GM18519 (cell line): ENCODE measurements around the gene EDC4.
"Not testable (repeated sequence)": the region's sequence is repeated elsewhere in the genome, so short reads cannot be mapped to it uniquely, and the experiment has no call there.

Experiments used
- ATAC-seq: cut with Tn5 transposase; IDR thresholded peaks from one replicate; pipeline ENCODE4 v1.9.1; 2021; ENCODE audit warnings: mild to moderate bottlenecking, moderate library complexity; ENCODE audit not compliant: unreplicated experiment, low FRiP score

The EDC4 gene

GRCh38 chr16:67872631-67873434 is at the start of gene EDC4:
TSS of gene EDC4 (plus strand) at chr16:67873052. CDS start at chr16:67873262, 210 bp downstream.
- ATAC-seq, result no peak

DNA sequence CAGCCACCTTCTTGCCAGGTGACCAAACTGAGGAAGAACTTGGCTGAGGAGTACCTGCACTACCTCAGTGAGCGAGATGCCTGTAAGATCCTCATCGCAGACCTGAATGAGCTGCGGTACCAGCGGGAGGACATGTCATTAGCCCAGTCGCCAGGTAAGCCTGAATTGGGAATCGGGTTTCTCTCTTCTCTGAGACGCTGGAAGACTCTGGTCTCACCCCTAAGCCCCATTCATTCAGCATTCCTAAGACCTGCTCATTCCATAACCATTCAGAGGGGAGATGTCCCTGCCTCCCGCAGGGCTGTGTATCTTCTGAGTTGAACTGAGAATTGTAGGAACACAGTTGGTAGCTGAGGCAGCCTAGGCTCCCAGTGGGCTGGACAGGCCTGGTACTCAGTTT is 47.7 kb upstream of the EDC4 start:
- no peak for ATAC-seq

DNA sequence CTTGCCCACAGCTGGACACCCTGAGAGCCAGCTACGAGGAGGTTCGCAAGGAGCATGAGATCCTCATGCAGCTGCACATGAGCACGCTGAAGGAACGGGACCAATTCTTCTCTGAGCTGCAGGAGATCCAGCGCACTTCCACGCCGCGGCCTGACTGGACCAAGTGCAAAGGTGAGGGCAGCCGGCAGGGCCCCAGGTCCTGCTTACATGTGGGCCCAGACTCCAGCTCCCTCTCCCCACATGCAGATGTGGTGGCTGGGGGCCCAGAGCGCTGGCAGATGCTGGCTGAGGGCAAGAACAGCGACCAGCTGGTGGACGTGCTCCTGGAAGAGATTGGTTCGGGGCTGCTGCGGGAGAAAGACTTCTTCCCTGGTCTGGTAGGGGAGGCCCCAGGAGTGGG is 46.9 kb upstream of the EDC4 start:
- no peak for ATAC-seq

- no peak for ATAC-seq
These were observed 44.2 kb upstream of the EDC4 start for GRCh38 chr16:67828651-67829050.

GRCh38 chr16:67833030-67833414 is 39.8 kb upstream of the EDC4 start:
- no peak for ATAC-seq

GRCh38 chr16:67833415-67834241 is 39.2 kb upstream of the EDC4 start:
- peak; percentile 94 for ATAC-seq

DNA sequence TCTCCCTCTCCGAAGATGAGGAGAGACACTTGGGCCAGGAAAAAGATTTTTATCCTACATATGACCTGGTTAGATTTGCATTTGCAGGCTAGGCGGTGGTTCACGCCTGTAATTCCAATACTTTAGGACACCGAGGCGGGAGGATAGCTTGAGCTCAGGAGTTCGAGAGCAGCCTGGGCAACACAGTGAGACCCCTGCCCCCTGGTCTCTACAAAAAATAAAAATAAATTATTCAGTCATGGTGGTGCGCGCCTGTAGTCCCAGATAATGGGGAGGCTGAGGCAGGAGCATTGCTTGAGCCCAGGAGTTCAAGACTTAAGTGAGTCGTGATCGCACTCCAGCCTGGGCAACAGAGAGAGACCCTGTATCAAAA is 38.6 kb upstream of the EDC4 start:
- no peak for ATAC-seq

DNA sequence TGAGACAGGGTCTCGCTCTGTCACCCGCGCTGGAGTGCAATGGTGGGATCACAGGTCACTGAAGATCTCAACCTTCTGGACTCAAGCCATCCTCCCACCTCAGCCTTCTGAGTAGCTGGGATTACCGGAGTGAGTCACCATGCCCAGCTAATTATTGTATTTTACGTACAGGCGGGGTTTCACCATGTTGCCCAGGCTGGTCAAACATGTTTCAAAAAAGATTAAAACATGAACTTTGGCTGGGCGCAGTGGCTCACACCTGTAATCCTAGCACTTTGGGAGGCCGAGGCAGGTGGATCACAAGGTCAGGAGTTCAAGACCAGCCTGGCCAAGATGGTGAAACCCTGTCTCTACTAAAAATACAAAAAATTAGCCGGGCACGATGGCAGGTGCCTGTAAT is 35.7 kb upstream of the EDC4 start:
- ATAC-seq, result not testable (repeated sequence)

GRCh38 chr16:67837811-67838210 is 35.0 kb upstream of the EDC4 start:
- no peak for ATAC-seq

- ATAC-seq, result no peak
These were observed 31.5 kb upstream of the EDC4 start for GRCh38 chr16:67841198-67841815.

DNA sequence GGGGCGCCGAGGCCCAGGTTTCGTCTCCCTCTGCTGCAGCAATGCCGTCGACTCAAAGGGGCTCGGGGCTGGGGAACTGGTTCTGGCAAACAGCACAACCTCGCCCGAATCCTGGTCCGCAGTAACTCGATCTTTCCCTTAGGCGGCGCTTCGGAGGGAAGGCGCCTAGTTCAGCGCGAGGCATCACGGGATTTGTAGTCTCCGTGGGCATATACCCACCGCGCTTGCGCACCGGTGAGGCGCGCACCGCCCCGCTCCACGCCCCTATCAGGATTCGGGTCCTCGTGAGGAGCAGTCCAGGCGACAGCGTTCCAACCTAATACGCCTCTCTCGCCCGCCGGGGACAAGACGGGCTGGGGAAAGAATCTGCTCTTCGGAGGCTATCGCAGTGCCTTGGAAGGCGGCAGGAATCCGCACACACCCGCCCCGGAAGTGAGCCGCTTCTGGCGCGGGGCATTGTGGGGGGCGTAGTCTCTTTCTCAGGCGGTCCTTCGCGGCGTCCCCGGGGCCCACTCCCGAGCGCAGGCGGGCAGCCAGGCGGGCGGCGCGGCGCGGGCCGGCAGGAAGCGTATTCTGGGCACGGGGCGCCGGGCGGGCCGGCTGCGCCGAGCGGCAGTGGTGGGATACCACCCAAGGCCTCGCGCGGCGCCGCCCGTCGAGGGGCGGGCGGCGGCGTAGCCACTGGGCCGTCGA is 30.9 kb upstream of the EDC4 start, which contains the start of gene THAP11:
TSS of gene THAP11 (plus strand) at position 505 of the 693 bp plus-strand sequence. CDS start 235 bp downstream, outside the sequence.
- ATAC-seq, result peak; percentile 46

DNA sequence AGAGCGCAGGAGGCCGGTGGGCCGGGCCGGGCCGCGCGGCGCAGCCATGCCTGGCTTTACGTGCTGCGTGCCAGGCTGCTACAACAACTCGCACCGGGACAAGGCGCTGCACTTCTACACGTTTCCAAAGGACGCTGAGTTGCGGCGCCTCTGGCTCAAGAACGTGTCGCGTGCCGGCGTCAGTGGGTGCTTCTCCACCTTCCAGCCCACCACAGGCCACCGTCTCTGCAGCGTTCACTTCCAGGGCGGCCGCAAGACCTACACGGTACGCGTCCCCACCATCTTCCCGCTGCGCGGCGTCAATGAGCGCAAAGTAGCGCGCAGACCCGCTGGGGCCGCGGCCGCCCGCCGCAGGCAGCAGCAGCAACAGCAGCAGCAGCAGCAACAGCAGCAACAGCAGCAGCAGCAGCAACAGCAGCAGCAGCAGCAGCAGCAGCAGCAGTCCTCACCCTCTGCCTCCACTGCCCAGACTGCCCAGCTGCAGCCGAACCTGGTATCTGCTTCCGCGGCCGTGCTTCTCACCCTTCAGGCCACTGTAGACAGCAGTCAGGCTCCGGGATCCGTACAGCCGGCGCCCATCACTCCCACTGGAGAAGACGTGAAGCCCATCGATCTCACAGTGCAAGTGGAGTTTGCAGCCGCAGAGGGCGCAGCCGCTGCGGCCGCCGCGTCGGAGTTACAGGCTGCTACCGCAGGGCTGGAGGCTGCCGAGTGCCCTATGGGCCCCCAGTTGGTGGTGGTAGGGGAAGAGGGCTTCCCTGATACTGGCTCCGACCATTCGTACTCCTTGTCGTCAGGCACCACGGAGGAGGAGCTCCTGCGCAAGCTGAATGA is 30.1 kb upstream of the EDC4 start:
- peak; percentile 6 for ATAC-seq

DNA sequence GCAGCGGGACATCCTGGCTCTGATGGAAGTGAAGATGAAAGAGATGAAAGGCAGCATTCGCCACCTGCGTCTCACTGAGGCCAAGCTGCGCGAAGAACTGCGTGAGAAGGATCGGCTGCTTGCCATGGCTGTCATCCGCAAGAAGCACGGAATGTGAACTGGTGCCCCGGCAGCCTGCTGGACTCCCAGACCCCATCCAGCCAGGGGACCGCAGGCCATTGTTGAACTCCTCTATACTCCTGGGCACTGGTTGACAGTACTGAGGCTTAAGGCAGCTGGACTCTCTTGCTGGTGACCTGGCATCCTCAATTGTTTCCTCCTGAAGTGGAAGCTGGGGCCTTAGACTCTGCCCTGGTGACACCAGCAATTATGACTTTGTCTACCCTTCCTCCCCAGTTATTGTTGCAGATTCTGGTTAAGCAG is 29.5 kb upstream of the EDC4 start:
- ATAC-seq, result no peak

DNA sequence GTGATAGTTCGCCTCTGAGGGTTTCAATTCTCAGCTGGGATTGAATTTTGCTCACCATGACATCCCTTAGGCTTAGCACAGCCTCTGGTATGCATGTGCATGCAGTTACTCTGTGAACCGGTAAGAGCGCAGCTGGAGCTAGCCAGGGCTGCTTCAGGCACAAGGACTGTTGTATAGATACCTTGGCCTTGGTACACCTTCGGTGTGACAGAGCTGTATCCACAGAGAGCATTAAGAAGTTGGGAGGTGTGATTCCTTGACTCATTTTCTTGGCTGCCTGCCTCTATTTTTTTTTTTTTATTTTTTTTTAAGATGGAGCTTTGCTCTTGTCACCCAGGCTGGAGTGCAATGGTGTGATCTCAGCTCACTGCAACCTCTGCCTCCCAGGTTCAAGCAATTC is 28.4 kb upstream of the EDC4 start:
- no peak for ATAC-seq

DNA sequence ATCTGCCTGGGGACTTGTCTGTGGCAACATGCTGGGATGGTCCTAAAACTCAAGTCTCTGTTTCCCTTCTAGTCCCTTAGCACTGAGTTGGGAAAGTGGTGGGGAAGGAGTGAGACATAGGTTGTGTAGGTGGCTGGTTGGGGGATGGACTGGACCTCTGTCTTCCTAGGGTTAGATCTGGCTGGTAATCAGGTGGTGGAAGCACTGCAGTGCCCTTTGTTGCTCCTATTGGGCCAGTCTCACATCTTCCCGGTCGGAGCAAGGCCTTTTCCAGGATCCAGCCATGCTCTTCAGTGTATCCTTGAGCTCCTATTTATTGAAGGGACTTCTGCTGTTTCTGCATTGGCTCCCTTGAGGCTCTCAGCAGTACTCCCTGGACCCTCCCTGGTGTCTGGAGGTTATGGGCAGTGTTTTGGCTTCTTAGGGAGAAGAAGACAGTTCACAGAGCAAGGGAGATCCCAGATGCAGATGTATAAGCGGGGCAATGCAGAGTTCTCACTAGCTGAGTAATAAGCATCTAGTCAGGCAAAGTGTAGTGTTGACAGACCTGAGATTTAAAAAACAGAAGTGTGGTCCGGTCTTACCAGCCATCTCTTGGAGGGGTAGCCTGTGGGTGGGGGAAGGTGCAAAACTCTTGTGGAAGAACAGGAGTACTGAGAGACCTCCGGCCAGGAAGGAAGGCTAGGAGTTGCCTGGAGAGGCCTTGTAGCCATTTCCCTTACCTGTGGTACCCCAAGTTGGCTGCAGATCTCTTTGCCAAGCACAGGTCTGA is 27.4 kb upstream of the EDC4 start:
- no peak for ATAC-seq

DNA sequence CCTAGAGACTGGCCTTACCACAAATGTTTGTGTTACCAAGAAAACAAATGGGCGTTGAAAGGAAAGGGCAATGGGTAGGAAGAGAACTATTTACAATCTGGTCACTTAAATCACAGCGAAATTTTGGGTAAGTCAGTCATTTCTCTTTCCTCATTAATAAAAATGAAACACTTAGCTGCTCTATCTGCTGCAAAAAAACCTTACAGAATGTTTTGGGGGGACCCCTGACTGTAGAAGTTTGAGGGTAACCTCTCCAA is 26.9 kb upstream of the EDC4 start:
- no peak for ATAC-seq

- ATAC-seq, result peak; percentile 37
These were observed 26.4 kb upstream of the EDC4 start, which contains the start of gene NUTF2 for GRCh38 chr16:67846320-67847063. TSS of gene NUTF2 (plus strand) at chr16:67846933. CDS start at chr16:67865131, 18,198 bp downstream.

DNA sequence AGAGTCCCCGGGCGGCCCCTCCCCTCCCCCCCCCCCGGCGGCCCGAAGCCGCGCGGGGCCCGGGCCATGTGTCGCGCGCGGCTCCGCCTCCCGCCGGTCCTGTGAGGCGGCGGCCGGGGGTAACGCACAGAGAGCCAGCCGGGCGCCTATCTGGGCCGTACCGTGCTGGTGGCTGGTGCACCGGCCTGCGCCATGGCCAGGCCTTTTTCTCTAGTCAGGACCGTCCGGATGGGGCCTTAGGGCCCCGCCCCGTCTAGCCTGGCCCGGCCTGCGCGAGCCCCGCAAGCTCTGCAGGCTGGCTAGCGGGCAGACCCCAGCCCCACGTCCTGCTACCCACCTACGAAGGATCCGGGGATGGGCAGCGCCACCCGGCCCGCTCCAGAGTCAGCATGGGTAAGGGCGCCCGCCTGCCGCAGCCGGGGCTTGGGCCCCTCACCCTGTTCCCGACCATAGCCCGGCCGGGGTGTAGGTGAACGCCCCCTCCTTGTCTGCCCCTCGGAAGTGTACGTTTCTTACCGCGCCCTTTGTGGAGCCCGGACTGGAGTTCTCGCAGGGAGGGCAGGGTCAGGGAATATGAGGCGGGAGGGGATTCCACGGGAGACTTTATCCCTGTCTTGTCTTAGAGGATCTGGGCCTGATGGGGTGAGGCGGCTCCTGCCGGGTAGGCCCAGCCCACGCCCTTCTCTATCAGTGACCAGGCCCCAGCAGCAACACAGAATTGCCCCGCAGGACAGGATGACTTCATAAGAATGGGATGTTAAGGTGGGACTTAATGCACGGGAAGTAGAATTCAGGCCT is 25.6 kb upstream of the EDC4 start, which contains the start of gene CENPT:
TSS of gene CENPT (minus strand) at position 630 of the 798 bp plus-strand sequence. CDS start 13,834 bp downstream, outside the sequence.
- peak; percentile 22 for ATAC-seq
